Activated effector memory CD4-positive, alpha-beta T cell treated with anti-CD3 and anti-CD28 coated beads, Interleukin-2, amount 50 U/mL, for 16 hours (primary cell): ENCODE measurements around the gene GLRX.
A peak's percentile ranks its signal among the peaks of the same experiment; 100 is the strongest.

ENCODE experiments used
- DNase-seq: peaks from one replicate; pipeline ENCODE4 v3.0.0-alpha.2; 2020

The GLRX gene

GRCh38 chr5:95806687-95807086, 15.8 kb downstream of the GLRX start:
- no peak for DNase-seq

GRCh38 chr5:95804736-95805539, 17.6 kb downstream of the GLRX start:
- DNase-seq = no peak

GRCh38 chr5:95803271-95804148, 19.0 kb downstream of the GLRX start:
- DNase-seq = no peak

GRCh38 chr5:95801961-95802360, 20.6 kb downstream of the GLRX start:
- no peak for DNase-seq

- DNase-seq = no peak
Measured at GRCh38 chr5:95801532-95801931, 21.0 kb downstream of the GLRX start.

GRCh38 chr5:95800553-95800952, 22.0 kb downstream of the GLRX start:
- no peak for DNase-seq

- no peak for DNase-seq
Measured at GRCh38 chr5:95799191-95799835, 23.2 kb downstream of the GLRX start.

- DNase-seq = no peak
Measured at GRCh38 chr5:95798545-95798944, 24.0 kb downstream of the GLRX start.

- no peak for DNase-seq
Measured at GRCh38 chr5:95798048-95798447, 24.5 kb downstream of the GLRX start.

GRCh38 chr5:95797301-95797700, 25.2 kb downstream of the GLRX start:
- DNase-seq = no peak

- DNase-seq = no peak
Measured at GRCh38 chr5:95794070-95794516, 28.4 kb downstream of the GLRX start.

- no peak for DNase-seq
Measured at GRCh38 chr5:95791751-95792150, 30.8 kb downstream of the GLRX start.

- DNase-seq = no peak
Measured at GRCh38 chr5:95788493-95788892, 34.0 kb downstream of the GLRX start.

- DNase-seq = no peak
Measured at GRCh38 chr5:95786821-95787418, 35.6 kb downstream of the GLRX start.

GRCh38 chr5:95784514-95785302, 37.8 kb downstream of the GLRX start:
- DNase-seq = no peak

- DNase-seq = no peak
Measured at GRCh38 chr5:95783661-95784060, 38.9 kb downstream of the GLRX start.

GRCh38 chr5:95782181-95782580, 40.3 kb downstream of the GLRX start:
- no peak for DNase-seq

GRCh38 chr5:95781101-95781583, 41.4 kb downstream of the GLRX start:
- DNase-seq = peak; percentile 89

- DNase-seq = no peak
Measured at GRCh38 chr5:95780597-95780996, 41.9 kb downstream of the GLRX start.

GRCh38 chr5:95779611-95780010, 42.9 kb downstream of the GLRX start:
- no peak for DNase-seq

GRCh38 chr5:95778713-95779436, 43.7 kb downstream of the GLRX start:
- DNase-seq = no peak
